Choroid plexus epithelial cell (primary cell): ENCODE measurements around the gene PKD2L1.

Experiments
- DNase-seq: peaks from one replicate; pipeline ENCODE4 v3.0.0-alpha.2; 2010; ENCODE audit warnings: low read depth
- H3K4me3 ChIP-seq: 2 replicates; pipeline ENCODE4 v1.5.1; 2011; ENCODE audit warnings: low read depth, mild to moderate bottlenecking, control low read depth, low read length, moderate library complexity
- CTCF ChIP-seq: conservative IDR thresholded peaks from 2 replicates; pipeline ENCODE4 v1.5.1; 2011; ENCODE audit warnings: low read depth, mild to moderate bottlenecking, control low read depth, inconsistent platforms, low read length, moderate library complexity

The PKD2L1 gene

GRCh38 chr10:100371482-100372027, 41.5 kb upstream of the PKD2L1 start:
- no peak for TF ChIP-seq CTCF
- DNase-seq = no peak
- peak overlapping the region; percentile 17 for H3K4me3 ChIP-seq

- peak overlapping the region; percentile 17 for H3K4me3 ChIP-seq
- no peak for TF ChIP-seq CTCF
- peak; percentile 74 for DNase-seq
Observed at GRCh38 chr10:100370714-100371481, 40.9 kb upstream of the PKD2L1 start.

- no peak for TF ChIP-seq CTCF
- H3K4me3 ChIP-seq = no peak overlapping the region
- no peak for DNase-seq
Observed at GRCh38 chr10:100368721-100369120, 38.7 kb upstream of the PKD2L1 start.

- peak overlapping the region; percentile 12 for H3K4me3 ChIP-seq
- no peak for TF ChIP-seq CTCF
- DNase-seq = peak; percentile 78
Observed at GRCh38 chr10:100364735-100365391, 34.8 kb upstream of the PKD2L1 start.

GRCh38 chr10:100364175-100364574, 34.1 kb upstream of the PKD2L1 start:
- no peak for TF ChIP-seq CTCF
- H3K4me3 ChIP-seq = no peak overlapping the region
- DNase-seq = no peak

GRCh38 chr10:100362570-100363496, 32.8 kb upstream of the PKD2L1 start:
- no peak overlapping the region for H3K4me3 ChIP-seq
- TF ChIP-seq CTCF = no peak
- DNase-seq = no peak
